Measurements from ENCODE around the gene FOS. TPM values are rescaled to one million over a fixed set of nuclear protein-coding genes. Genes with fewer than 3 reads are reported as not detected.
A peak's percentile ranks its signal among the peaks of the same experiment; 100 is the strongest.

The FOS gene
- total RNA-seq, 1 donor from 2014 or later = 80.4 TPM

DNA sequence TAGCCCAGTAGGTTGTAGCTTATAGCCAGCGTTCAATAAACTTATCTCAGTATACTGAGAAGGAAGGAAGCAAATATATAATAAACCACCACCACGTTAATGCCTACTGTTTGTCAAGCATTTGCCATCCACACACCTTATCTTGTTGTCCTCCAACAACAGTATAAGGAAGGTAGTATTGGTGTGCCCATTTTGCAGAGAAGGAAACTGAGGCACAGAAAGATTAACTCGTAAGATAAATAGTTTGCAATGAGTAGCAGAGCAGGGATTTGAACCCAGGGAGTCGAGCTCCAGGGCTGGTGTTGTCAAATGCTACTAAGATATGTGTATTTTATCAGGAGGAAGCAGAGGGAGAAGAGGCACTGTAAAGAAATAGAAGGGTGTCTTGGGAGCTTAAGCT, 27.8 kb upstream of the FOS start:
- no peak for DNase-seq (ENCODE audit: low read depth)

GRCh38 chr14:75252254-75252837, 26.3 kb upstream of the FOS start:
- DNase-seq (ENCODE audit: low read depth) = peak; percentile 59

- peak; percentile 87 for DNase-seq (ENCODE audit: low read depth)
Measured at GRCh38 chr14:75254381-75254822, 24.2 kb upstream of the FOS start.

- DNase-seq (ENCODE audit: low read depth) = no peak
Measured at GRCh38 chr14:75254901-75255584, 23.6 kb upstream of the FOS start.

GRCh38 chr14:75258079-75258802, 20.4 kb upstream of the FOS start:
- no peak for DNase-seq (ENCODE audit: low read depth)

- peak; percentile 99 for DNase-seq (ENCODE audit: low read depth)
Measured at GRCh38 chr14:75258803-75259509, 19.7 kb upstream of the FOS start.

DNA sequence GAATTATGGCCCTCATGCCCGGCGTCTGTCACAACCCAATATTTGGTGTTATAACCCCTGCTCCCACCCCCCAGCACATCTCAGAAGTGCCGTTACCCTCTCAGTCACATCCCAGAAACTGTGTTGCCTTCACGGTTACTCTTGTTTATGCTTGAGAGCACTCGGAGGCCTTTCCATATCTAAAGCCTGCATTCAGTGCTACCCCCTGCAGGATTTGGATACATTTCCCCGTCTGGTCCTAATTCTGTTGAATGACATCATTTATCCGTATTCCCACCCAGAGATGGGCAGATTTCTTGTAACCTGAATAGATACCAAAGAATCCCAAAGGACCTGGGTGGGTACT, 19.1 kb upstream of the FOS start:
- DNase-seq (ENCODE audit: low read depth) = peak; percentile 51

- no peak for DNase-seq (ENCODE audit: low read depth)
Measured at GRCh38 chr14:75260025-75260763, 18.4 kb upstream of the FOS start.

- no peak for DNase-seq (ENCODE audit: low read depth)
Measured at GRCh38 chr14:75261820-75262219, 16.8 kb upstream of the FOS start.

GRCh38 chr14:75262641-75263040, 16.0 kb upstream of the FOS start:
- no peak for DNase-seq (ENCODE audit: low read depth)

DNA sequence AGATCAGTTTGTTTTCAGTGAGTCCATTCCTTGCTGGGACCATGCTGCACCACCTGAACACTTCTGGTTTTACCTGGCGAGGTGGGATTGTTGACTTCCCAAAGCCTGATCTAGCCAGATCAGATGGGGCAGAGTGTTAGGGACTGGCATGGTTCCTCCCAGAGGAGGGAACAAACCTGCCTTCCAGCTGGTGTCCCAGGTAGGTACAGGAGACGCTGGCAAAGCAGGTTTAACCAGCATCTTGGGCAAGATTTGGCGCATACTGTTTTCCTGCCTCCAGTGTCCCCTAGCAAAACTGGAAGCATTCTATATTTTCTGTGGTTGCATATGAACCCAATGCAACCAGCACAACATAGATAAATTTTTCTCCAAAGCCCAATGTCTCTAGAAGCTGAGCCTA, 14.6 kb upstream of the FOS start:
- DNase-seq (ENCODE audit: low read depth) = no peak

- peak; percentile 38 for DNase-seq (ENCODE audit: low read depth)
Measured at GRCh38 chr14:75267141-75267721, 11.4 kb upstream of the FOS start.

- no peak for DNase-seq (ENCODE audit: low read depth)
Measured at GRCh38 chr14:75268633-75269550, 9.7 kb upstream of the FOS start.

GRCh38 chr14:75271514-75271913, 7.1 kb upstream of the FOS start:
- DNase-seq (ENCODE audit: low read depth) = no peak

DNA sequence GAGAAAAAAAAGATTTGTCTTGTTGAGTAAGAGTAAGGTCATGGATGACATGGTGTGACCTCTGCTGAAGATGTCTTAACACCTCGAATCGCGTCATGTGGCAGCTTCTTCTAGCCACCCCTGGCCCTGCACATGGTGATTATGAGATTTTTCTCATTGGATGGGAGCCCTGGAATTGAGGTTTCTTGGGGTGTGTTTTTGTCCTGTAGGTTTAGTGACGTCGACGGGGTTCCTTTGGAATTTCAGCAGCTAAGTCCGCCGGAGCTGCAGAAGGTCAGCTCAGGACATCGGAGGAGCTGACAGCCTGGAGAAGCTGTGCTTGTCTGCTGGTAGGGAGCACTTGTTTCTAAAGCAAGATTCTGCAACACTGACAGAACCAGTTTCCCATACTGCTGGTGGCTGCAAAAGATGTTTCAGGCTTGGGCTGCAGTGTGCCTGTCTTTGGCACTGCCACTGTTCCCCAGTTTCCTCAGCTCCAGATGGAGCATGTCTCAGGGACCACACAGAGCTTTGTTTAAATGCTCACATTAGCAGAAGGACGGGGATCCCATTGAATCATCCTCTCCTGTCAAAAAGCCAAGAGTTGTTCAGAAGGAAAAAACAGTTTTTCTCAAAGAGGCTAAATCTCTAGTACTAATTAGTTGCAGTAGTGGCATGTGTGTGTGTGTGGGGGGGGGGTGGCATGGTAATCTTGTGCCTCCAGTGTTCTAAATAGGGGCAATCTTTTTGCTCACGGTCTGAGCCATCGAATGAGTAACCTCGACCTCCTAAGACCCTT, 5.2 kb upstream of the FOS start:
- DNase-seq (ENCODE audit: low read depth) = no peak

DNA sequence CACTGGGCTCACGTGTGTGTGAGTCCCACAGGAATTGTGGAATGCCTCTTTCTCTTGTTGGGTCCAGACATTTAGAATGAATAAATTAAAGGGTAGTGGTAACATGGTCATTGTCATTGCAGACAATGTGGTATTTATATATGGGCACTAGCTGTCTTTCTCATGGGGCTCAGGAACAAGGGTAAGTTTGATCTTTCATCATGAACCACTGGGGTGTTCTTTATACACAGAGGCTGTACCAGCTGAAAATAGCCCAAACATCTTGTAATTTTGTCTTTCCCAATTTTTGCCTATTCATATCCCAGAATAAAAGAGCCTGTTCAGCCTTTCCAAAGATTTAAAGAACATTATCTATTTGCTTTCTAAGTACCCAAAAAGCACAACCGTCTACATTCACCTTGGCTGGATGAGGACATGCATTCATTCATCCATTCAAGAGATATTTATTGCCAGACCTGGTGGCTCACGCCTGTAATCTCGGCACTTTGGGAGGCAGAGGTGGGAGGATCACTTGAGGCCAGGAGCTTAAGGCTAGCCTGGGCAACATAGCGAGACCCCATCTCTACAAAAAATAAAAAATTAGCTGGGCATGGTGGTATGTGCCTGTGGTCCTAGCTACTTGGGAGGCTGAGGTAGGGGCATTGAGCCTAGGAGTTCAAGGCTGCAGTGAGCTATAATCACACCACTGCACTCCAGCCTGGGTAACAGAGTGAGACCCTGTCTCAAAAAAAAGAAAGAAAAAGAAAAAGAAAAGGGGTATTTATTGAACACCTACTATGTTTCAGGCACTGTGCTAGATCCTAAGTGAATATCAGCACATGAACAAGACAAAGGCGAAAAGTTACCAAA, 4.4 kb upstream of the FOS start:
- no peak for DNase-seq (ENCODE audit: low read depth)

- no peak for DNase-seq (ENCODE audit: low read depth)
Measured at GRCh38 chr14:75274899-75275569, 3.6 kb upstream of the FOS start.

DNA sequence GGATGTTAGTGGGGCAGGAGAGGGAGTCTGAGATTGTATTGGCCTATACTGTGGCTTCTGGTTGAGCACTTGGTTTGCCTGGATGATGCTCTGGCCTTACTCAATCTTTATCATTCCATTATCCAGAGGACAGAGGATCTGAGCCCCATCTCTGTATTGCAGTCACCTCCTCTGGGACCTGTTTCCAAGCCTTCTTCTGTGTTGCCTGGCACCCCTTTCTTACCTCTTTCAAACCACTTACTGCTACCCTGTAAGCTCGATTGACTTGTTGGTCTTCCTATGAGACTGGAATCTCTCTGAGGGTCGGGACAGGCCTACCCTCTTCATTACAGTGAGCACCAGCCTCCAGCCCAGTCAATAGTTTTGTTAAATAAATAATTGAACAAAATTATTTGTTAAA, 3.0 kb upstream of the FOS start:
- DNase-seq (ENCODE audit: low read depth) = no peak
